ENCODE data around the gene SEMA4G.
A peak's percentile ranks its signal among the peaks of the same experiment; 100 is the strongest.

The SEMA4G gene

GRCh38 chr10:101007915-101008822 lies 38.9 kb downstream of the SEMA4G start:
- DNase-seq (ENCODE audit: low spot score) = no peak

GRCh38 chr10:101008823-101009423 lies 39.6 kb downstream of the SEMA4G start:
- DNase-seq (ENCODE audit: low spot score) = no peak

GRCh38 chr10:101010329-101010728 lies 41.0 kb downstream of the SEMA4G start:
- DNase-seq (ENCODE audit: low spot score) = no peak

- no peak for DNase-seq (ENCODE audit: low spot score)
Observed at GRCh38 chr10:101011517-101012423, 42.5 kb downstream of the SEMA4G start.

- peak; percentile 79 for DNase-seq (ENCODE audit: low spot score)
Observed at GRCh38 chr10:101012525-101013364, 43.4 kb downstream of the SEMA4G start.

- DNase-seq (ENCODE audit: low spot score) = no peak
Observed at GRCh38 chr10:101013365-101013825, 44.1 kb downstream of the SEMA4G start.

- DNase-seq (ENCODE audit: low spot score) = peak; percentile 76
Observed at GRCh38 chr10:101014230-101014884, 45.1 kb downstream of the SEMA4G start.

- no peak for DNase-seq (ENCODE audit: low spot score)
Observed at GRCh38 chr10:101014966-101015581, 45.8 kb downstream of the SEMA4G start.

GRCh38 chr10:101015582-101015973 lies 46.3 kb downstream of the SEMA4G start:
- no peak for DNase-seq (ENCODE audit: low spot score)

GRCh38 chr10:101016814-101017213 lies 47.5 kb downstream of the SEMA4G start:
- no peak for DNase-seq (ENCODE audit: low spot score)

- no peak for DNase-seq (ENCODE audit: low spot score)
Observed at GRCh38 chr10:101018118-101018599, 48.9 kb downstream of the SEMA4G start.

- DNase-seq (ENCODE audit: low spot score) = peak; percentile 72
Observed at GRCh38 chr10:101018600-101019439, 49.5 kb downstream of the SEMA4G start.

Data from CD4-positive, alpha-beta T cell treated with Interleukin-15 for 4 hours (primary cell).